GM18861 (cell line): Measurements from ENCODE around the gene IFITM10.

ENCODE experiments used
- ATAC-seq: cut with Tn5 transposase; IDR thresholded peaks from one replicate; pipeline ENCODE4 v1.9.1; 2021; ENCODE audit not compliant: unreplicated experiment

The IFITM10 gene

GRCh38 chr11:1750481-1750839, at the start of gene IFITM10:
Gene IFITM10, minus strand, starts transcription at chr11:1750595. Its CDS starts 153 bp downstream, at chr11:1750442.
- ATAC-seq = no peak

- ATAC-seq = no peak
Observed at GRCh38 chr11:1797391-1798125, 47.2 kb upstream of the IFITM10 start.

- no peak for ATAC-seq
Observed at GRCh38 chr11:1796413-1797011, 46.1 kb upstream of the IFITM10 start.

- no peak for ATAC-seq
Observed at GRCh38 chr11:1793081-1793480, 42.7 kb upstream of the IFITM10 start.

- ATAC-seq = no peak
Observed at GRCh38 chr11:1792461-1792860, 42.1 kb upstream of the IFITM10 start.

GRCh38 chr11:1791912-1792311, 41.5 kb upstream of the IFITM10 start:
- no peak for ATAC-seq

GRCh38 chr11:1786466-1786865, 36.1 kb upstream of the IFITM10 start:
- ATAC-seq = no peak

- no peak for ATAC-seq
Observed at GRCh38 chr11:1785749-1786413, 35.5 kb upstream of the IFITM10 start.

- no peak for ATAC-seq
Observed at GRCh38 chr11:1784761-1785650, 34.6 kb upstream of the IFITM10 start.

GRCh38 chr11:1783725-1784529, 33.5 kb upstream of the IFITM10 start:
- no peak for ATAC-seq

GRCh38 chr11:1782831-1783724, 32.7 kb upstream of the IFITM10 start:
- no peak for ATAC-seq

- ATAC-seq = no peak
Observed at GRCh38 chr11:1782031-1782590, 31.7 kb upstream of the IFITM10 start.

- ATAC-seq = no peak
Observed at GRCh38 chr11:1781593-1781975, 31.2 kb upstream of the IFITM10 start.

- no peak for ATAC-seq
Observed at GRCh38 chr11:1780700-1781592, 30.6 kb upstream of the IFITM10 start.

GRCh38 chr11:1779806-1780699, 29.7 kb upstream of the IFITM10 start:
- no peak for ATAC-seq

GRCh38 chr11:1779034-1779805, 28.8 kb upstream of the IFITM10 start:
- ATAC-seq = no peak
